KG1 (cell line): ENCODE results near the gene TMEM9B.
A peak's percentile ranks its signal among the peaks of the same experiment; 100 is the strongest.
"Not testable (repeated sequence)": the region's sequence is repeated elsewhere in the genome, so short reads cannot be mapped to it uniquely, and the experiment has no call there.

Experiments
- DNase-seq: peaks from one replicate; lab custom pipeline; 2025; lab: John Stamatoyannopoulos, UW

TMEM9B gene

DNA sequence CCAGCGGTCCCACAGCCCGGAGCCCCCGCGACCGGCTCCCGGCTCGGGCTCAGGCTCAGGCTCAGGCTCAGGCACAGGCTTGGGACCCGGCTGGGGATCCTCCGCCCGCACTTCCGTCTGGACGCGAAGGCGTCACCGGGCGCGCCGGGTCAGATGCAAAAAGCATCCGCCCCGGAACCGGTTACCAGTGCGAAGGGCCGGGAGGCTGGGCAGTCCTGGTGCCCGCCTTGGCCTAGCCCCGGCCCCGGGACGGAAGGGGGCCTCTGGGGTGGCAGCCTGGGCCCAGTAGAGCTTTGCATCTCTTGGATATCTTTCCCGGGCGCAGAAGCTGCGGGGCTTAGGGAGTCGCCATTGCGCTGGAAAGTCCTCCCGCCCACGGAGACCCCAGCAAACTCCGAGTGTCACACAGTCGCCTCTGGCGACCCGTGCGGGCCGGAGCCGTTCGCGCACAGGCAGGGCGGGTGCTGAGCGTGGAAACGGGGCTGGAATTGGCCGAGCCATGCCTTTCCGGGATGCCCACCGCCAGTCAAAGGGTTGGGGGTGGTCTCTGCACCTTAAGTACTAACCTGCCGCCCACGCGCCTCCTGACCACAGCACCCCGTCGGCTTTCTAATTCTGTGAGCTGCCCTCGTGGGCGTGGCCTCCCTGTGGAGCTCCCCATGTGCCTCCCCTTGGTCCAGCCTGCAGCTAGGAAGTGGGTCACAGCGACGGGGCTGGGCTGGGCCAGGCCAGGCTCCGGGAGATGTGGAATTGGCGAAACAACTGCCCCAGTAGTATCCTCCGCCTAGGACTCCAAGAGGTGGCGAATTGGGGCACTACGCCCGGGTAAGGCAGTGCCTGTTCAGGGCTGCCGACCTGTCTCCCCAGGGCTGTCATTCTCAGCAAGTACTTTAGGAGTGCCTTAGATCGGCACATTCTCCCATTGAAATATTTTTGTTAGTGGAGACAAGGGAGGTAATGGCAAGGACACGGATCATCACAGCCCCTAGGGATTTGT lies at the start of gene TMEM9B:
TSS of gene TMEM9B (minus strand) at position 119 of the 997 bp plus-strand sequence. CDS start 129 bp downstream, outside the sequence.
- peak; percentile 76 for DNase-seq

DNA sequence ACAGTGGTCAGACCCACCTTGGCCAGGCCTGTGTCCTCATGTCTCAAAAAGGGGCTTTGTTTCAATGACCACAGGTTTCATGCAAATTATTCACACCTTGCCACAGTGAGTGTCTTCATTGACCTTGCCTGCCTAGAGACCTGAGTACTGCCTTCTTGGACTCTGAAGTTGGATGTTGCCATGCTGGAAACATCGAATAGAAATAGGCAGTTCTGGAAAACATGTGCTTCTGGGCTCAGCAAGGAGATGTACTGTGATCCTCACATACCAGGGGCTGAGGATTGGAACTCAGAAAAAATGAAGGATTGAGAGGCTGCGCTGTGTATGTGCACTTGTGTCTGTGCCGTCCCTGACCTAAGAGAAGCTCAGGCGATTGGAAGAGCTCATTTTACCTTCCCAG lies 49.1 kb upstream of the TMEM9B start:
- no peak for DNase-seq

DNA sequence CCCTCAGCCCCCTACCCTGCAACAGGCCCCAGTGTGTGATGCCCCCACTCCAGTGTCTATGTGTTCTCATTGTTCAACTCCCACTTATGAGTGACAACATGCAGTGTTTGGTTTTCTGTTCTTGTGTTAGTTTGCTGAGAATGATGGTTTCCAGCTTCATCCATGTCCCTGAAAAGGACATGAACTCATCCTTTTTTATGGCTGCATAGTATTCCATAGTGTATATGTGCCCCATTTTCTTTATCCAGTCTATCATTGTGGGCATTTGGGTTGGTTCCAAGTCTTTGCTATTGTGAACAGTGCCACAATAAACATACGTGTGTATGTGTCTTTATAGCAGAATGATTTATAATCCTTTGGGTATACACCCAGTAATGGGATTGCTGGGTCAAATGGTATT lies 45.3 kb upstream of the TMEM9B start:
- DNase-seq = not testable (repeated sequence)

DNA sequence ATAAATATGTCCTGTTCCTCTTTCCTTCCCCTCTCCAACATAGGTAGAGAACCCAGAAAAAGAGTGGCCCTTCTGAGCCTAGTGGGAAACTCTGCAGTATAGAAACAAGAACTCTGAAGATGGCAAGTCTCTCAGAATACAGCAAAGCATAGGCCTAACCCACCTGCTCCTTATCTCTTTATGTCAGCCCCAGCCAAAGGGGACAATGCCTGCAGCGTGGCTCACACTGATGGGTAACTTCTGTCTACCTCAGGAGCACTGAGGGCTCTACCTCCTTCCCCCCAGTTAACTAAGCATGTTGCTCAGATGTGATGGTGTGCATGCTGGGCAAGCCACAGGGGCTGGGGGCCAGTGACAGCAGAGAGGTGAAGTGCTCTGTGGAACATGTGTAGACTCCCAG lies 44.4 kb upstream of the TMEM9B start:
- DNase-seq = no peak

DNA sequence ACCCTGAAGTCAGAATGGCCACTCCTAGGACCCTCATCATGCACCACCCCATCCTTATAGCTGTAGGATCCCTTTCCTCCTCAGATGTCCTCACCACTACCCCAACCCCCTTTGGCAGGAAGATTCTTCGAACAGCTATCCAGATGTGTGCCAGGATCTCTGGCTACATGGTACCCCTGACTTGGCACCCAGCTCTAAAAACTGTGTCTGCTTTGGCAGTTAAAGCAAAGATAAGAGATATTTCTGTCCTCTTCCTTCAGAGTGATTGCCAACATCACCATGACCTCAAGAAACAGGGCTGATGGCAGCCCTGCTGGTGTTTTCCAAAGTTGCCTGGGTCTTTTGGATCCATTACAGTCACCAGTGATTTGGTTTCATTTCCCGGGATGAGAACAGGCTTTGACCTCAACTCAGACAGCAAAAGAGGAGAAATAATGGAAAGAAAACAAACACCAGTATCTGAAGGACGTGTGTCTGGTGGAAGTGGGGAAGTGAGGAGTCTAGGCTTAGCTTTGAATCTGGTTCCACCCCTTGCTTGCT lies 43.8 kb upstream of the TMEM9B start:
- DNase-seq = no peak

DNA sequence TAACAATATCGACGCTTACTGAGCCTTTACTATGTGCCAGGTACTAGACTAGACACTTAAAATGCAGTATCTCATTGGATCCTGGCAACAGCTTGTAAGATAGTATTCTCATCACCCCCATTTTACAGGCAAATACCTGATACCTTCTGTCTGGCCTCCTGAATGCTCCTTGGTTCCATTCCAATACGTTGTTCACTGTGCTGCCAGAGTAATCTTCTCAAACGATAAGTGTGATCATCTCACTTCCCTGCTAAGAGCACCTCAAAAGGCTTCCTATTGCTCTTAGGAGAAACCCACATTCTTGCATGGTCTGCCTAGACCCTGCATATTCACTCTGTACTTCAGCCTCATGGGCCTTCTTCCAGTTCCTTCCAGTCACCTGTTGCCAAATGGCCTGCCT lies 40.8 kb upstream of the TMEM9B start:
- no peak for DNase-seq

DNA sequence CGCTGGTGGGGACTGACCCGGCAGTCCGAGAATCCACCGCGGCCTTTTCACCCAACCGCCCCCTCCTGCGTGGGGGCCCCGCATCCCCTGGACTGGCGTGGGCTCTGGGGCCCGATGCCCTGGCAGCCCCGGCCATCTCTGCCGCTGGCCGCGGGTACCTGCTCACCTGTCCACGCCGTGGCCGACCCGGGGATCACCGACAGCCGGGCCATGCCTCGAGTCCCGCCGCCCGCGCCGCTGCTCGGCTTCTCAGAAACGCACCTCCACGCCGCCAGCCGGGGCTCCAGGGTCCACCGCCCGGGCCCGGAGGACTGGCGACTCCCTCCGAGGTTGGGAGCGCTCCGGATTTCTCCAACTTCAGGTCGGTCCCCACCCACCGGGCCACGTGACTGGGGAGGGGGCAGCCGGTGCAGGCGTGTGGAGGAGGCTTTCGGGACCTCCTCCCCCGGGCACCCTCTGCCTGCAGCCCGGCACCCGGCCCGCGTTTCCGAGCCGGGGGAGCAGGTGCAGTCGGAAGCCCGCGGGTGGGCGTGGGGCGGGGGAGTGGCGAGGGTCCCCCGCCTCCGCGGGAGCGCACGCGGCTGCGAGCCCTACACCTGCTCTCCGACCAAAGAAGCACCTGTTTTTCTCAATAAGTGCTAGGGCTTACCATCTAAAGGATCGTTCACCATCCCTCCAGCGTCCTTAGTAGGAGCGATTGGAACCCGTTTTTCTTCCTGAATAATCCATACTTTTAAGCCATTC lies 40.1 kb upstream of the TMEM9B start:
- no peak for DNase-seq

DNA sequence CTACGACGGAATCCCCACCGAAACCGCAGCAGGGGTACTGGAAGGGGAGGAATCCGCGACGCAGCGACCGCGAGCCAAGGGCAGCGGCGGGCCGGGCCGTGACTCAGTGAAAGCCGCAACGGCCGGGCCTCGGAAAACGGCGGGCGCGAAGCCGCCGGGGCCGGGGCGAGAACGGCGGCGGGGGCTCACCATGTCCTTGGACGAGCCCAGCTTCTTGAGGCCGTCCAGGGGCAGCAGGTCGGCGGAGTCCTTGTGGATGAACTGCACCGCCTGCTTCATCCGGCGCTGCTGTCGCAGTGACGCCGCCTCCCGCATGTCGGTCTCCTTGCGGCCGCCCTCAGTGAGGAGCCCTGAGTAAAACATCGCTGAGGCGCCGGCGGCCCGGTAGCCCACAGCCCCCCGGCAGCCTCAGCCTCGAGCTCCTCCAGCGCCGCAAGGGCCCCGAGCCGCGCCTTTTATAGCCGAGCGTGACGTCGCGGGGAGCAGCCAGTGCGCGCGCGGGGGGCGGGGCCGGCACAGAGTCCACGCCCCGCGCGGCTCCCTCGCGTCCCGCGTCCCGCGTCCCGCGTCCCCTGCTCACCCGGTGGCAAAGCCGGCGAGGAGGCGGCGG lies 39.4 kb upstream of the TMEM9B start, which contains the start of gene NRIP3:
TSS of gene NRIP3 (minus strand) at position 429 of the 610 bp plus-strand sequence. CDS start at position 363, 66 bp downstream.
- peak; percentile 61 for DNase-seq

DNA sequence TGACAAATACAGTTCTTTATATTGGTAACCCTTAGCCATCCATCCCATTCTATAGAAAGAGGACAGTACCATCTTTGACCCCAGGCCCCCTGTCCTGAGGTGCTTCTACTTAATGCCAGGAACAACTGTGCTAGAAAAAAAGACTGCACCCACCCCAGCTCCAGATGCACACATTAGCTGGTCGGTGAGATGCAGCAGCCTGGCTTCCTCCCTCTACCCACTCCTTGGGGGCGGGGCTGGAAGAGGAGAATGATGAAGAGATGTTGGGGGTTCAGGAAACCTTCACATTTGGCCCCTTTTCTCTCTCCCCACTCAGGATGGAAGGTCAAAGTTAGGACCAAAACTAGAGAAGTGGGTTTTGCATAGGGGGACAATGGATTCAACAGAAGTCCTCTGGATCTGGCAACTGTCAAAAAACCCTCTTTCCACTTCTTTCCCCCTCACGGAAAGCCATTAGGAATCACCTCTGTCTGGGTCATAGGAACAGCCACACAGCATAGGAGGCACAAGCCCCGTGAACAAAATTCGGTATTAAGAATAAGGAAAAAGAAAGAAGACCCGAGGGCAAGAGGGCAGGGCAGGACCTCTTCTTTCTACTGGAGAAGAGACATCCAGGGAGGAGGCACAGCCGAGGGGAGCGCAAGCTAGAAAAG lies 38.8 kb upstream of the TMEM9B start:
- DNase-seq = no peak

DNA sequence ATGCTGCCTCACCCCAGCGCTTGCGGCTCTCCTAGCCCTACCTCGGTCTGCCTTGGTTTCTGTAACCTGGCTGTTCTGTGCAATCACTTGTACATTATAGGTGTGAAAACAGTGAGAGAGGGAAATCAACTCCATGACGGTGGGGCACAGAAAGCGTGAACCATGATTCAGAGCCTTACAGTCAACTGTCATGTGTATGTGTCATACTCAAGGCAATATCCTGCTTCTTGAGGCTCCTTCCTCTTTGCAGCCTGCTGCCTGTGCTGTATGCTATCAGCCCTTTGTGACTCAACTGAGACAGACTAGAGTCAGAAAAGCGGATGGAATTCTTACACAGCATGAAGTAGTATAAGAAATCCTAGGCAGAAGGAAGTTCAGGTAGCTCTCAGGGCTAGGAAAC lies 37.5 kb upstream of the TMEM9B start:
- peak; percentile 80 for DNase-seq

DNA sequence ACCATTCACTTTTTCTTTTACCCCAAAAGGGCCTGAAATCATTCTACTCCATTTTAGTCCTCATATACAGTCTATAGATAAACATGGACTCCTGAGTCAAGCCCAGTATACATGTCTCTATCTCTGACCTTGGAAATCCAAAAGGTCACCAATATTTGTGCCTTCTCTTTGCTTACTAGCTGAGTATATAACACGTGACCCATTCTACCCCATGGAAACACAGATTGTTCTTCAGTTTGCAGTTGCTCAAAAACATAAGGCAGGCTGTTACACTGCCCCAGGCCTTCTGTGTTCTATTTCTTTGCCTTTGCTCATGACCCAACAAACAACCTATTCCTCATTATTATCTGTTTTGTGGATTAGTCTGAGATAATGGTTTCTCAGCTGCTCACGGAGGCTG lies 33.8 kb upstream of the TMEM9B start:
- no peak for DNase-seq

DNA sequence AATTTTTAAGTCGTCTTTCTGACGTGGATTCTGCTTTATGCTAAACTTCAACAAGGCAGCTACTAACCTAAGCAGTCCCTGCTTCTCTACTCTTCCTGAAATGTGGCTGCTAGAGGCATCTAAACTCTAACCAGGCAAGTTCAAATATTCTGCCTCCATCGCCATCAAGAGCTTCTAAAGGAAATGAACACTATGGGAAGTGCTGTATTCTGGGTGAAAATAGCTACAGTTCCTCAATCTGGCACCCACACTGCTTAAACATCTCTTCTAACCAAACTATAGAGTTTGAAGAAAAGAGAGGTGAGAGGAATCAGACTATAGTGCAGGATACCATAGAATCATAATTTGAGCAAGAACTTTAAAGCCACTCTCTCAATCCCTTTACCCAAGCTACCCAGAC lies 33.2 kb upstream of the TMEM9B start:
- no peak for DNase-seq

DNA sequence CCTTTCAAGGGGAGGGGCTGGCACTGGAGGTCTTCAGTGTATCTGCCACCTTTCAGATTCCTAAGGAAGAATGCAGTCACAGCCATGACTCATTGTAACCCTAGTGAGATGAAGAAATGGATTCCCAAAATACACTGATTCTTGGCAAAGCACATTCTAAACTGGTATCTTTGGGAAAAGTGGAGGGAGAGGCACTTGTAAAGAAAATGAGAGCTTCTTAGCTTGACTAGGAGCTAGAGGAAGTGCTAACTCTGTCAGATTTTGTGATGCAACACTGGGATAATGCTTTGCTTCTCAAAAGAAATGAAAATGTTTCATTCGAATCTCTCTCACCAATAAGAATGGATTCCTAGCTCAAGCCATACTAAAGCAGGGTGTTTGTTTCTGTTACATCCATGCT lies 25.2 kb upstream of the TMEM9B start:
- no peak for DNase-seq

DNA sequence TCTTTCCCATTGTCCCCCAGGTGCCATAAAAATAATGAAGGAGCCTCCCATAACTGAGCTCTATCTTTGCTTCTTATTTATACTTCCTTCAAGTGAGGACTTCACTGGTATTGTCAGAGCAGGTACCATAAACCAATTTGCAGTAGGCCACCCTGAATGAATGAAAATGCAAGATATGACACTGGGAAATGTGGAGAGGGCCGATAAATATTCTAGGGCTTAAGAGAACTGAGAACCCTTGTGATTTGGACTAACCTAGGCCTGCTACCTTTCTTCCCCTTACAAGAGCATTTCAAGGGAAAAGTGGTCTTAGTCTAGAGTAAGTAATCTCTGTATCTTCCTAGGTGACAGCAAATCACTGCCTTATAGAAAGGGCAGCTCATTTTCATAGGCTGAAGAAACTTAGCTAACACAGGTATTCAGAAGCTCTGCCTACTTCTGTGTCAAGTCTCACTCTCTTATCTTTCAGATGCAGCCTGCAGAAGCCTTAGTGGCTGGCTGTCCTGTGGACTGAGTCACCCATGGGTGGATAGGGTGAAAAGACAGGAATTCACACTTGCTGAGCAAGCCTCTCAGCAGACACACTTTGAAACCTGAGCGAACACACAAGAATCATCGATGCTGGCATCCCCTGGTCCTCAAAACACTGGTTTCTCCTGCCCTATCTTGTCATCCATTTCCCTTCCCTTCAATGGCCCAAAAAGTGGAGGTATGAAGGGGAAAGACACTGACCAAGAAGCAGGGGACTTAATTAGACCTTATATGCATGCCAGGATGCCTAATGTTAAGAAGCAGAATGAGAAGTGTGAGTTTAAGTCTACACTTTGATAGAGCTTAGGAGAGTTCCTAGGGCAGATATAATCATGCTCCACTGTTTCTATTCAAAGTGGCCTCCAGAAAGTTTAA lies 24.3 kb upstream of the TMEM9B start:
- DNase-seq = no peak

DNA sequence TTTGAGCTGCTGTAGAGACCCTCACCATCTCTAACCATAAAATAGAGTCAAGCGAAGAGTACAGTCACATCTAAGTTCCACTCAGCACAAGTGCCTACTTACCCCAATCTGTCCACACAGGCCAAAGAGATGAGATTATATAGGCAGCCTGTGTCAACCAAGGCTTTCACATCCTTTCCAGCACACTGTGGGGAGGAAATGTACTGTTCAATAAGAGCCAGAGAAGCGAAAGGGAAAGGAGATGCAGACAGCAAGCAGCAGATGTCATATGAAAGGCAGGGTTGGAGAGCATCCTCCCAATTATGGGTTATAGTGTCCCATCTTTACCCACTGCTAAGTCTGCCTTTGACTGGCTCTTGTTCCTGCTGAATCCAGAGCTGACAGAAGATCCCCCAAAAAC lies 23.2 kb upstream of the TMEM9B start:
- DNase-seq = no peak

DNA sequence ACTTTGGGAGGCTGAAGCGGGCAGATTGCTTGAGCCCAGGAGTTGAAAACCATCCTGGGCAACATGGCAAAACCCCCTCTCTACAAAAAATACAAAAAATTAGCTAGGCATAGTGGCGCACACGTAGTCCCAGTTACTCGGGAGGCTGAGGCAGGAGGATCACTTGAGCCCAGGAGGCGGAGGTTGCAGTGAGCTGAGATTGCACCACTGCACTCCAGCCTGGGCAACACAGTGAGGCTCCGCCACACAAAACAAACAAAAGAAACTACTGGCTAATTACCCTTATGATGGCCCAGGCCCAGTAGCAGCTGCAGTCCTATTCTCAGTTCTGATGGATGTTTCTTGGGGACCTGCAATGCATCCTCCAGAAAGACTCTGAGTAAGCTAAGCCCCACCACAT lies 22.5 kb upstream of the TMEM9B start:
- DNase-seq = not testable (repeated sequence)

DNA sequence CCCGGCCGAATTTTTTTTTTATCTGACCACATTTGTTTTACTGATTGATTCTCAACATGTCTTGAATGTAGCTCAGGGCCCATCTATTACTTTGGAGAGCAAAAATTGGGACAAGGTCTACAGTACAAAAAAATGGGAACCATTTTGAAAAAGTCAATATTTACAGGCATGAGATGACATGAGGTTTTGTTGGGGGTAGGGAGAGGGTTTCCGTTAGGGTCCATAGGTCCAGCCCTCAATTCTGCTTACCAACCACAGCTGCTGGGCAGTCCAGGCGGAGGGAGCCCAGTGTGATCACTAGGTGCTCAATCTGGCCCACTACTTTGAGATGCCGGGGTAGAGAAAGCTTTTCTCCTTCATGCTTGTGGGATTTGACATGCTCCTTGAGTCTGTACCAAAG lies 21.2 kb upstream of the TMEM9B start:
- DNase-seq = no peak

DNA sequence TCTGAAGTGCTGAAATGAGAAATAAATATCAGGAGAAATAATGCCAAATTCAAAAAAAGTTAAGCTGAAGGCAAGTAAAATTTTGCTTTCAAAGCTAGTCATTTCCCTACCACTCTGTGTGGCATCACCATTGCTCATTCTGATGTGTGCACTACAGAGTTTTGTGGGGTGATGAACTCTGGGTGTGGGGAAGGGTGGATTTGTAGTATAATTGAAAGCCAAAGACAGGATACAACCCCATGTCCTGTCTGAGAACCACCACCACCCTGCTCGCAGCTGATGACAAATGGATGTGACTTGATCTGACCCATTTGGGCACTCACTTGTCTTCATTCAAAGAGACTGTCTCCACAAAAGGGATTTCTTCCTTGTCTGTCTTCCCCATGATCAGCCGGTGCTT lies 19.3 kb upstream of the TMEM9B start:
- no peak for DNase-seq

DNA sequence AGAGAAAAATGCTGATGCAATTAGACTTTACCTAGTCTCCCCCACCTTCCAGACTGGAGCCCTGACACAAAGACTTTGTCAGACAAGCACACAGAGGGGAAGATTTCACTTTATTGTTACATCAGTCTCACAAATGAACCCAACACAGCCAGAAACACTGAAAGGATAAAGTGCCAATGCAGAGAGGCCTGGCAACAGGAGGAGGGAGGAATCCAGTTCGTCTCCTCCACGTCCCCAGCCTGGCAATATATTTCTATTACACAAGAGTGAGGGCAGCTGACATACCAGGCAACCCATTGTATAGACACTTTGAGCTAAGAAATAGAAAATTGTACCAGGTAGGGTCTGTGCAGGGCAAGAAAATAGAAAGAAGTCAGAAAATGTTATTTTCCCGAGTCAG lies 16.2 kb upstream of the TMEM9B start:
- no peak for DNase-seq

DNA sequence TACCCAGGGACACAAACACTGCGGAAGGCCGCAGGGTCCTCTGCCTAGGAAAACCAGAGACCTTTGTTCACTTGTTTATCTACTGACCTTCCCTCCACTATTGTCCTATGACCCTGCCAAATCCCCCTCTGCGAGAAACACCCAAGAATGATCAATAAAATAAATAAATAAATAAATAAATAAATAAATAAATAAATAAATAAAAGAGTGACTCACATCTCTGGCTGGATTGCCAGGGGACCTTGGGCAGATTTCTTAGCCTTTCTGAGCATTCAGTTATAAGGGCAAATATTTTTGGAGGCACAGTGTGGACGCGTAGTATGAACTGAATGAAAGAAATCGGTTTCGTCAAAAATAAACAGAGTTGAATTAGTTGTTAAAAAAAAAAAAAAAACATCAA lies 15.1 kb upstream of the TMEM9B start:
- DNase-seq = not testable (repeated sequence)

DNA sequence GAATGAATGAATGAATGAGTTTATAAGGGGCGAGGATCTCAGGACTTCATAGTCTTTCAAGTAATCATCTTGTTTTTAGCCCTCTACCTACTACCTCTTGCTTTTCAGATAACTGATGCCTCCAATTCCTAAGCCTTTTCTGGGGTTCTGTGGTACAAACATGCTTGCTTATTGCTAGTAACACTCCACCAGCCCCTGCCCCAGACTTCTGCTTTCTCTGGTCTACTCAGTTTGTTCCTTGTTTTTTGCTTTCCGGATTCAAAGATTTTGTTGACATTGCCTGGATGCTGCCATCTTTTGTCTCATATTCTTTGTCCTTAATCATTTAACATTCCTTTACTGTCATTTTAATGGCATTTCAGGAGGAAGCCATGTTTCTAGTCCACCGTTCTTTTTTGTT lies 8.9 kb upstream of the TMEM9B start:
- no peak for DNase-seq
